Thyroid gland (tissue), 4 donors: ENCODE results near the gene NCOA3. TPM values are rescaled to one million over a fixed set of nuclear protein-coding genes. Genes with fewer than 3 reads are reported as not detected.

ENCODE experiments used
- DNase-seq, 2 donors: peaks; one replicate each; pipeline ENCODE4 v3.0.0-alpha.2; 2019
- H3K27ac ChIP-seq, 3 donors: fragments of 200-600 bp; sonication (generic); 1 replicate in 2 of 3; 2 replicates in 1 of 3; pipeline ENCODE4 v1.5.1; 2016 to 2019; ENCODE audit warnings: mild to moderate bottlenecking in 1 of 3, moderate library complexity in 1 of 3
- H3K27me3 ChIP-seq: fragments of 200-600 bp; sonication (generic); one replicate; pipeline ENCODE4 v1.5.1; 2019
- H3K36me3 ChIP-seq, 2 donors: fragments of 200-600 bp; sonication (generic); one replicate each; pipeline ENCODE4 v1.5.1; 2016 to 2019
- H3K4me1 ChIP-seq, 2 donors: fragments of 200-600 bp; sonication (generic); one replicate each; pipeline ENCODE4 v1.5.1; 2017 to 2019
- H3K4me3 ChIP-seq, 3 donors: fragments of 200-600 bp; sonication (generic); replicated peaks in 1 of 3; 1 replicate in 2 of 3; 2 replicates in 1 of 3; pipeline ENCODE4 v1.5.1; 2016; ENCODE audit warnings: mild to moderate bottlenecking in 1 of 3
- H3K9me3 ChIP-seq: fragments of 200-600 bp; sonication (generic); one replicate; pipeline ENCODE4 v1.5.1; 2017
- POLR2A ChIP-seq, 2 donors: fragments of 450-650 bp; IDR thresholded peaks; one replicate each; pipeline ENCODE4 v1.6.1; 2017; ENCODE audit warnings: antibody characterized with exemption in 2 of 2, mild to moderate bottlenecking in 2 of 2, moderate library complexity in 1 of 2
- WGBS, 2 donors: methylation state at CpG; one replicate each; pipeline ENCODE4 v1.1.5; 2017; 5-methylcytosine and 5-hydroxymethylcytosine counted together
- intact Hi-C: fragments of 100-400 bp; cut with DNase I; formaldehyde crosslinking; loops from one replicate; pipeline ENCODE4 v1.15.1; 2023
- total RNA-seq, 4 donors: library from RNA; depleted of rRNA; stranded (reverse); fragments of >200 nt; gene quantifications; one replicate each; pipeline ENCODE4 v1.2.3, GENCODE V29; 2016
- TF ChIP-seq, protein P1 (sequence below), 6 experiments: fragments of 200-600 bp in 3 of 6; fragments of 450-650 bp in 3 of 6; sonication (generic) in 3 of 6; IDR thresholded peaks; one replicate each; pipeline ENCODE4 v1.5.1; 2016 to 2019; ENCODE audit warnings: antibody characterized with exemption in 6 of 6, mild to moderate bottlenecking in 2 of 6, inconsistent platforms in 1 of 6, moderate library complexity in 1 of 6

The NCOA3 gene
- total RNA-seq, 4 donors from 2014 or later: 28.7 to 45.2 (median 36.8) TPM

DNA sequence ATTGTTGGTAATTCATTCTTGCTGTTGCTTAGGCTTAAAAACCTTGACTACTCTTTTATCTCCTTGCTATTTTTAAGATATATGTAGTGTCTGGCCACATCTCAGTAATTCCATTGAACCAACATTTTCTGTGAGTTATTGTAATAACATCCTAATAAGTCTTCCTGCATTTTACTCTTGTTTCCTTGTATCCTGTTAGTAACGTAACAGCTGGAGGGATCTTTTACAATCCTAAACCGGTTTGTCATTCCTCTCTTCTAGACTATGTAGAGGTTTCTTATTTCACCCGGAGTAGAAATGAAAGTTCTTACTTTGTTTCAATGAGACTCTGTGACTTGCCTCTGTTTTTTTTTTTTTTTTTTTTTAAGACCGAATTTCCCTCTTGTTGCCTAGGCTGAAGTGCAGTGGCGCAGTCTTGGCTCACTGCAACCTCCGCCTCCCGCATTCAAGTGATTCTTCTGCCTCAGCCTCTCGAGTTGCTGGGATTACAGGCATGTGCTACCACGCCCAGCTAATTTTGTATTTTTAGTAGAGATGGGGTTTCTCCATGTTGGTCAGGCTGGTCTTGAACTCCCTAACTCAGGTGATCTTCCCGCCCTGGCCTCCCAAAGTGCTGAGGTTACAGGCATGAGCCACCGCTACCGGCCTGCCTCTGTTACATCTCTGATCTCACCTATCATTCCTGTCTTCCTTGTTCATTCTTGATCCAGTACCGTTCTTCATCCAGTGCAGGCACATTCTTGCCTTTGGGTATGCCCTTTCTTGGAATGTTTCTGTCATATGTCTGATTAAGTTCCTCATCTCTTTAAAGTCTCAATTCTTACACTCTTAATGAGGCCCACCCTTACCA, 44.7 kb downstream of the NCOA3 start:
- TF ChIP-seq POLR2A (IDR thresholded peaks at IDR 0.05): no peak
- TF ChIP-seq, protein P1, sequence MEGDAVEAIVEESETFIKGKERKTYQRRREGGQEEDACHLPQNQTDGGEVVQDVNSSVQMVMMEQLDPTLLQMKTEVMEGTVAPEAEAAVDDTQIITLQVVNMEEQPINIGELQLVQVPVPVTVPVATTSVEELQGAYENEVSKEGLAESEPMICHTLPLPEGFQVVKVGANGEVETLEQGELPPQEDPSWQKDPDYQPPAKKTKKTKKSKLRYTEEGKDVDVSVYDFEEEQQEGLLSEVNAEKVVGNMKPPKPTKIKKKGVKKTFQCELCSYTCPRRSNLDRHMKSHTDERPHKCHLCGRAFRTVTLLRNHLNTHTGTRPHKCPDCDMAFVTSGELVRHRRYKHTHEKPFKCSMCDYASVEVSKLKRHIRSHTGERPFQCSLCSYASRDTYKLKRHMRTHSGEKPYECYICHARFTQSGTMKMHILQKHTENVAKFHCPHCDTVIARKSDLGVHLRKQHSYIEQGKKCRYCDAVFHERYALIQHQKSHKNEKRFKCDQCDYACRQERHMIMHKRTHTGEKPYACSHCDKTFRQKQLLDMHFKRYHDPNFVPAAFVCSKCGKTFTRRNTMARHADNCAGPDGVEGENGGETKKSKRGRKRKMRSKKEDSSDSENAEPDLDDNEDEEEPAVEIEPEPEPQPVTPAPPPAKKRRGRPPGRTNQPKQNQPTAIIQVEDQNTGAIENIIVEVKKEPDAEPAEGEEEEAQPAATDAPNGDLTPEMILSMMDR (IDR thresholded peaks at IDR 0.05): no peak
- H3K4me3 ChIP-seq: no peak overlapping the region
- H3K27ac ChIP-seq: peak overlapping the region in 1 of 3 donors; percentile 26
- no peaks in the 10 kb centered on the region for H3K9me3 ChIP-seq
- peak; percentile 57 for DNase-seq
- peaks cover 26 to 29% of the 10 kb centered on the region in 2 donors for H3K4me1 ChIP-seq
- intact Hi-C loops: no loop called here
- no peaks in the 10 kb centered on the region for H3K27me3 ChIP-seq
- 52 to 53% methylated on average over 13 of the region's 13 CpGs for WGBS, 2 donors
- no peaks in the 10 kb centered on the region for H3K36me3 ChIP-seq

DNA sequence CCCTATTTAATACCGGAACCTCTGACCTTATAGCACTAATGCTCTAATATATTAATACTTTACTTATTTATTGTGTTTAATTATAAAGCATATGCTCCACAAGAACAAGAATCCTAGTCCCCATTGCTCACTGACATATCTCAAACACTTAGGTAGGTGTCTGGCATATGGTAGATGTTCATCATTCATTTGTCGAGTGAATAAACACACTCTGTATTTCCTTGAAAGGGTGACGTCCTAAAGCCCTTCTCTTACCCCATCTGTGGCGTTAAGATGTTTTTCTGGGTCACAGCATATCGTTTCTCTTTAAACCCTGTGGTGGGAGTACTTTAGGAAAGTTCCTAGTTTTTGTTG, 45.3 kb downstream of the NCOA3 start:
- Histone ChIP-seq H3K36me3 (no peaks in the 10 kb centered on the region), H3K27ac (no peak overlapping the region), H3K4me3 (no peak overlapping the region), H3K4me1 (peaks cover 26 to 29% of the 10 kb centered on the region in 2 donors), H3K9me3 (no peaks in the 10 kb centered on the region), H3K27me3 (no peaks in the 10 kb centered on the region)
- no peak for TF ChIP-seq POLR2A (IDR thresholded peaks at IDR 0.05)
- TF ChIP-seq, protein P1 (IDR thresholded peaks at IDR 0.05): no peak
- WGBS, 2 donors: 95% methylated on average over 5 of the region's 5 CpGs
- intact Hi-C loops: no loop called here
- no peak for DNase-seq

DNA sequence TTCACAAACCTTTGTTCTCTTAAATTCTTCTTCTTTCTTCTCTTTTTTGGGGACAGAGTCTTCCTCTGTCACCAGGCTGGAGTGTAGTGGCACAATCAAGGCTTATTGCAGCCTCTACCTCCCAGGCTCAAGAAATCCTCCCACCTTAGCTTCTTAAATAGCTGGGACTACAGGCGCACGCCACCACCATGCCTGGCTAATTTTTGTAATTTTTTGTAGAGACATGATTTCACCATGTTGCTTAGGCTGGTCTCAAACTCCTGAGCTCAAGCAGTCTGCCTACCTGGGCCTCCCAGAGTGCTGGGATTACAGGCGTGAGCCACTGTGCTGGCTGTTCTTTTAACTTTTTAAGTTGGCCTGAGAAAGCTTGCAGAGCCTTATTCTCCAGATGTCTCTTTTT, 48.0 kb downstream of the NCOA3 start:
- no peaks in the 10 kb centered on the region for H3K36me3 ChIP-seq
- peaks cover 8 to 9% of the 10 kb centered on the region in 2 donors for H3K4me1 ChIP-seq
- no peak overlapping the region for H3K27ac ChIP-seq
- H3K27me3 ChIP-seq: no peaks in the 10 kb centered on the region
- H3K9me3 ChIP-seq: no peaks in the 10 kb centered on the region
- H3K4me3 ChIP-seq: no peak overlapping the region
- DNase-seq: no peak
- no peak for TF ChIP-seq POLR2A (IDR thresholded peaks at IDR 0.05)
- TF ChIP-seq, protein P1 (IDR thresholded peaks at IDR 0.05): no peak
- intact Hi-C loops: no loop called here
- 93 to 100% methylated on average over 3 of the region's 3 CpGs for WGBS, 2 donors

DNA sequence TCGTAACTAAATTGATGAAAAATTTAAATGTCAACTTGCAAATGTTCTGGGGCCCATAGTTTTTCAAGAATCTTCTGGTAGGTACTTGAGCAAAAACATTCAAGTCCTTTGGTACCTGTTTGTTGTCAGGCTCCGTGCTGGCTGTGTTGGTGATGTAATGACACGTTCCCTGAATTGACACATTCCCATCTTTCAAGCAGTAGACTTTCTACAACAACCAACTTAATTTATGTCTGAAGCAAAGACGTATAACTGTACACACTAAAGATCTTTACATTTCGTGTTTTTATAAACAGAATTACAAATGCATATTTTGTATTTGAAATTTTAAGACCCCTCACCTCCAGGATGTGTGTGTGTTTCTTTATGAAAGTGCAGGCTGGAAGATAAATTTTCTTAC, 49.5 kb downstream of the NCOA3 start:
- Histone ChIP-seq H3K27me3 (no peaks in the 10 kb centered on the region), H3K4me1 (peaks cover 0 to 8% of the 10 kb centered on the region in 2 donors), H3K9me3 (no peaks in the 10 kb centered on the region), H3K4me3 (no peak overlapping the region), H3K27ac (no peak overlapping the region), H3K36me3 (no peaks in the 10 kb centered on the region)
- intact Hi-C loops: no loop called here
- no peak for DNase-seq
- WGBS, 2 donors: 70 to 75% methylated on average over 5 of the region's 5 CpGs
- TF ChIP-seq, protein P1 (IDR thresholded peaks at IDR 0.05): no peak
- no peak for TF ChIP-seq POLR2A (IDR thresholded peaks at IDR 0.05)

DNA sequence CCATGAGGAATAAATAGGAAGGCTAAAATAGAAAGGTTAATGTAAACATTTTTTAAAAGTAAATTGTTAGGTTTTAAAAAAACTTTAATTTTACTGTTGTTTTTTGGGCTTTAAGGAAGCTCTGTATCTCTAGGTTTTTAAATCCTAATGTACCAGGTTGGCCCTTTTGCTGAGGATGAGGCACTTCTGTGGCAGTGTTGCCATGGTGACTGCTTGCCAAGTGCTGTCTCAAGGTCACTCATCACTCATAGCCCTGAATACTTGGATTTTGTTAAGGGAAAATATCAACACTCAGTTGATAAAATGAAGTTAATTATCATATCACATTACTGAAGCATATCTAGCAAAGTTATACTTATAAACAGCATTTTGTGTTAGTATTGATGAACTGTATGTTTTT, 50.2 kb downstream of the NCOA3 start:
- no peaks in the 10 kb centered on the region for H3K36me3 ChIP-seq
- intact Hi-C loops: no loop called here
- DNase-seq: no peak
- H3K27me3 ChIP-seq: no peaks in the 10 kb centered on the region
- TF ChIP-seq, protein P1 (IDR thresholded peaks at IDR 0.05): no peak
- no peak for TF ChIP-seq POLR2A (IDR thresholded peaks at IDR 0.05)
- H3K4me1 ChIP-seq: peaks cover 0 to 4% of the 10 kb centered on the region in 2 donors
- H3K4me3 ChIP-seq: no peak overlapping the region
- no peaks in the 10 kb centered on the region for H3K9me3 ChIP-seq
- no peak overlapping the region for H3K27ac ChIP-seq
